Colonic mucosa (tissue), 4 donors: ENCODE results near the gene ORM2. TPM values are rescaled to one million over a fixed set of nuclear protein-coding genes. Genes with fewer than 3 reads are reported as not detected.

Experiments used
- DNase-seq: peaks from one replicate; pipeline ENCODE4 v3.0.0-alpha.2; 2020
- H3K27ac ChIP-seq: fragments of 200-600 bp; one replicate; pipeline ENCODE4 v1.8.0; 2021
- H3K27me3 ChIP-seq: fragments of 200-600 bp; one replicate; pipeline ENCODE4 v1.8.0; 2021
- H3K36me3 ChIP-seq: fragments of 200-600 bp; one replicate; pipeline ENCODE4 v1.8.0; 2021
- H3K4me1 ChIP-seq: fragments of 200-600 bp; one replicate; pipeline ENCODE4 v1.8.0; 2021; ENCODE audit warnings: mild to moderate bottlenecking
- H3K4me3 ChIP-seq: fragments of 200-600 bp; one replicate; pipeline ENCODE4 v1.8.0; 2021
- H3K9ac ChIP-seq, 2 donors: one replicate each; pipeline ENCODE4 v1.7.0; 2013; ENCODE audit warnings: control low read depth in 2 of 2, low read depth in 2 of 2, low read length in 2 of 2
- H3K9me3 ChIP-seq: fragments of 200-600 bp; one replicate; pipeline ENCODE4 v1.8.0; 2021
- intact Hi-C: fragments of 100-400 bp; cut with DNase I; formaldehyde crosslinking; loops from one replicate; pipeline ENCODE4 v1.14.1; 2022
- total RNA-seq, 2 donors: library from RNA; stranded (reverse); fragmentation: NEBNext Ultra II Directional in 1 of 2; extraction: Animal tissue kit (Norgen Biotek cat#: 25700) in 1 of 2; gene quantifications; one replicate each; pipeline ENCODE4 v1.2.1, GENCODE V29; 2021
- TF ChIP-seq, protein P1 (sequence below): fragments of 200-600 bp; IDR thresholded peaks from one replicate; pipeline ENCODE4 v1.8.0; 2022; ENCODE audit warnings: antibody characterized with exemption, mild to moderate bottlenecking
- donor health status: healthy.
- donor health status: DM: no; HTN: no; CAD: no.
- donor health status: DM: no; HTN: no; CAD: no.

Gene ORM2
- total RNA-seq, 2 donors from 2014 or later = 2.4 TPM; not detected in 1

DNA sequence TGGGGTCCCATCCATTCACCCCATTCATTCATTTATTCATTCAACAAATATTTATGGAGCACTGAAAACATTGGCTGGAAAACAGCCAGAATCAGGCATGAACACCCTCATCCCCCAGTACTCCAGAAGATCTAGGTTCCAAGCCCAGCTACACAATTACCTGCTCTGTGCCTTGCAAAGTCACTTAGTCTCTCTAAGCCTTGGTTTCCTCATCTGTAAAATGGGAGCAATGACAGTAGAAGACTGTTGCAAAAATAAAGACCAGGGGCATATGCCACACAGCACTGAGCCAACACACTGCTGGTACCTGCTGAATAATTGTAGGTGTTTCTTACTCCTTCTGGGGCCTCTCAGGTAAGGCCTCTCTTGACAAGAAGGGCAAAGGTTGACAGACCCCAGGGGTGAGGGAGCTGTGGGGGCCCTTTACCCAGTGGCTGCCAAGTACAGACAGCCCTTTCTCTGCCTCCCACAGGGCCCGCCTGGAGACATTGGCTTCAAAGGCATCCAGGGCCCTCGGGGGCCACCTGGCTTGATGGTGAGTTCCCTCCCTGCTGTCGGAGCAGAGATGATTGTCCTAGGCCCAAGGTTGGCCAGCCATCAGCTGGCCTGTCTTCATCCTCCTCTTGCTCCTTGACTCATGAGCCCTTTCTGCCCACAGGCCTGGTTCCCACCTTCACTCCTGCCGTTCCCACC is 29.4 kb upstream of the ORM2 start:
- no peak for DNase-seq
- Histone ChIP-seq H3K9me3 (no peaks in the 10 kb centered on the region), H3K9ac (no peak overlapping the region), H3K4me1 (no peaks in the 10 kb centered on the region), H3K27ac (no peak overlapping the region), H3K4me3 (no peak overlapping the region), H3K27me3 (no peaks in the 10 kb centered on the region), H3K36me3 (no peaks in the 10 kb centered on the region)
- TF ChIP-seq, protein P1, sequence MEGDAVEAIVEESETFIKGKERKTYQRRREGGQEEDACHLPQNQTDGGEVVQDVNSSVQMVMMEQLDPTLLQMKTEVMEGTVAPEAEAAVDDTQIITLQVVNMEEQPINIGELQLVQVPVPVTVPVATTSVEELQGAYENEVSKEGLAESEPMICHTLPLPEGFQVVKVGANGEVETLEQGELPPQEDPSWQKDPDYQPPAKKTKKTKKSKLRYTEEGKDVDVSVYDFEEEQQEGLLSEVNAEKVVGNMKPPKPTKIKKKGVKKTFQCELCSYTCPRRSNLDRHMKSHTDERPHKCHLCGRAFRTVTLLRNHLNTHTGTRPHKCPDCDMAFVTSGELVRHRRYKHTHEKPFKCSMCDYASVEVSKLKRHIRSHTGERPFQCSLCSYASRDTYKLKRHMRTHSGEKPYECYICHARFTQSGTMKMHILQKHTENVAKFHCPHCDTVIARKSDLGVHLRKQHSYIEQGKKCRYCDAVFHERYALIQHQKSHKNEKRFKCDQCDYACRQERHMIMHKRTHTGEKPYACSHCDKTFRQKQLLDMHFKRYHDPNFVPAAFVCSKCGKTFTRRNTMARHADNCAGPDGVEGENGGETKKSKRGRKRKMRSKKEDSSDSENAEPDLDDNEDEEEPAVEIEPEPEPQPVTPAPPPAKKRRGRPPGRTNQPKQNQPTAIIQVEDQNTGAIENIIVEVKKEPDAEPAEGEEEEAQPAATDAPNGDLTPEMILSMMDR = no peak
- intact Hi-C loops = no loop called here

DNA sequence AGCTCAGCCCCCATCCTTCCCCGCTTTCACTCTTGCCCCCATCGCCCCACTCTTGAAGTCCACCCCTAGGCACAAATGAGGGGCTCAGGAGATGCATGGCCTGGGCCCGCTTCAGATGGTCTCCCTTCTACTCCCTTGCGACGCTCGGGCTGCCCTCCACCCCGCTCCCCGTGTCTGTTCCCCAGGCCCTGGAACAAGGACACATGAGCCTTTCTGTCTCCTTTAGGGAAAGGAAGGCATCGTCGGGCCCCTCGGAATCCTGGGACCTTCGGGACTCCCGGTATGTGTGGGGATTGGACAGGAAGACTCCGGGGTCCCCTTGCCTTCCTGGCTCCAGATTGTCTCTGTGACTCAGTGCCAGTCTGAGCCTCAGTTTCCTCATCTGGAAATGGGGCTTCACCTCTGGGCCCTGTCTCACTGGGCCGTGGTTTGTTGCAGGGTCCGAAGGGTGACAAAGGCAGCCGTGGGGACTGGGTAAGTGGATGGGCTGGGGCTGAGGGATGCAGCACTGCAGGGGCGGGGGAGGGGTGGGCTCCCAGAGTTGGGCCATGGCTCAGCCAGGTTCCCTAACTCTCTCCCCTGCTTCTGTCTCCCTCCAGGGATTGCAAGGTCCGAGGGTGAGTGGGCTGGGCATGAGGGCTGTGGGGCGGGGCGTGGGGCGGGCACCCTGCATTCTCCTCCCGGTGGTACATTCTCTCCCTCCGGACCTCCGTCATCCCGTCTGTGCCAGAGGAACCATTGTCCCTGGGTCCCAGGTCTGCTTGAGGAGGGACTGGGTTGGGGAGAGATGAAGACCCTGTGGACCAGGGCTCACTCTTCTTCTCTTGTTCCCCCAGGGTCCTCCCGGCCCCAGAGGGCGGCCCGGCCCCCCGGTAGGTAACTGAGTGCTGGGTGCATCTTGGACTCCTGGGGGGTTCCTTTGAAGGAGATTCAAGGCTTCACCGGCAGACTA is 28.5 kb upstream of the ORM2 start:
- H3K36me3 ChIP-seq = no peaks in the 10 kb centered on the region

DNA sequence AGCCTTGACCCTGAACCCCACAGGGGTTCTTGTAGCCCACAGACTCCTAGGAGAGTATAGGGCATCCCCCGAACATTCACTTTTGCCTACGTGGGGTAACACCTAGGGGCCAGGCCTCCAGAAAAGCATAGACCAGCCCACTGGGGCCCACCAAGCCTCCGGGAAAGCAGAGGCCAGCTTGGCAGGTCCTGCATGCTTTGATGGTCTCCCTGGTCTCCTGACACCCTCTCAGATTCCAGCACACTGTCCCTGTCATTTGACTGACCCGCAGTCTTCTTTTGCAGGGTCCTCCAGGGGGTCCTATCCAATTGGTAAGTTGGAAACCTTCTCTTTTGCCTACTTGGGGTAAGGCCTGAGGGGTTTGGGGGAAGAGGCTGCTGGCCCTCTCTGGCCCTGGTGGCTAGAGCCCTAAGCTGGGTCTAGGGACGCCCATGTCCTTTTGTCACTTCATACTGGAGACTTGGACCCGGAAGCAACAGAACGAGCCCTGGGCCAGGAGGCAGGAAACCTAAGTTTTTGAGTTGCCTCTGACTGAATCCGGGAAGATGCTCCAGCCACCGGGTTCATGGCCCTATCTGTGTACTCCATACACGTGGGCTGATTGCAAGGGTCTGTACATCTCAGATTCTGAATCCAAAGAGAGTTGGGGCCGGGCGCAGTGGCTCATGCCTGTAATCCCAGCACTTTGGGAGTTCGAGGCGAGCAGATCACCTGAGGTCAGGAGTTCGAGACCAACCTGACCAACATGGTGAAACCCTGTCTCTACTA is 27.7 kb upstream of the ORM2 start:
- H3K9me3 ChIP-seq = no peaks in the 10 kb centered on the region
- no peak overlapping the region for H3K27ac ChIP-seq
- intact Hi-C loops = no loop called here
- H3K27me3 ChIP-seq = no peaks in the 10 kb centered on the region
- peak; percentile 14 for DNase-seq
- no peaks in the 10 kb centered on the region for H3K36me3 ChIP-seq
- H3K9ac ChIP-seq = no peak overlapping the region
- TF ChIP-seq, protein P1 = no peak
- no peaks in the 10 kb centered on the region for H3K4me1 ChIP-seq
- H3K4me3 ChIP-seq = no peak overlapping the region

More for the DNA sequence above, 28.5 kb upstream of the ORM2 start:
- intact Hi-C loops = no loop called here
- Histone ChIP-seq H3K4me3 (no peak overlapping the region), H3K27me3 (no peaks in the 10 kb centered on the region), H3K27ac (no peak overlapping the region), H3K9ac (no peak overlapping the region), H3K9me3 (no peaks in the 10 kb centered on the region), H3K4me1 (no peaks in the 10 kb centered on the region)
- DNase-seq = peak; percentile 6
- TF ChIP-seq, protein P1 = no peak

DNA sequence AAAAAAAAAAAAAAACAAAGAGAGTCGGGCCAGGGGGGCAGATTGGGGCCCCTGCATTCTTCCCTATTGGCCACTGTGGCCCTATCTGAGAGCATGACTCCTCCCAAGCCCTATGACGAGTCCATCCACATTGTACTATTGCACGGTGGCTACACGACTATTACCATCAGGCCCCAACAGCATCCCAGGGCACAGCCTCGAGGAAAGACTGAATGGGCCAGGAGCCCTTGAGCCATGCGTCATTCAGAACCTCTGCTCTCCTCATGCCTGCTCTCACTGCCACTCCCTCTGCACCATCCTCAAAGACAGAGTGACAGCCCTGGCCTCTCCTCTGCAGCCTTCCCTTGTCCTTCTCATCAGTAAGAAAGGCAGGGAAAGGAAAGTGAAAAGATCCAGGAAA is 26.9 kb upstream of the ORM2 start:
- intact Hi-C loops = no loop called here
- TF ChIP-seq, protein P1 = no peak
- Histone ChIP-seq H3K27me3 (no peaks in the 10 kb centered on the region), H3K9me3 (no peaks in the 10 kb centered on the region), H3K27ac (no peak overlapping the region), H3K9ac (no peak overlapping the region), H3K4me3 (no peak overlapping the region), H3K36me3 (no peaks in the 10 kb centered on the region), H3K4me1 (no peaks in the 10 kb centered on the region)
- DNase-seq = peak; percentile 4

DNA sequence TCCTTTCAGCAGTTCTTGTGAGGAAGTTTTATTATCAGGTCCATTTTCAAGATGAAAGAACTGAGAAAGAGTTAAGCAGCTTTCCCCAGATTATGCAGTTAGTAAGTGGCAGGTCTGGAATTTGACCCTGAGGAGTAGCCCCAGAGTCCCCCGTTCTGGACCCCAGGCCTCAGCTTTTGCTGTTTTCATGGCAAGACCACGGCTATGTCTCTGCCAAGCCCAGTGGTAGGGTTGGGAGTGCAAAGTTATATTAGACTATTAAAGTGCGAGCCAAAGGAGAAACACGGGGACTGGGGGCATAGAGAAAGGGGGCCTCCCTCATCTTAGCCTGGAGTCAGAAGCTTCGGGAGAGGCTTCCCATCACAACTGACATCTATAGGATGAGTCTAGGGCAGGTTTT is 26.1 kb upstream of the ORM2 start:
- Histone ChIP-seq H3K9me3 (no peaks in the 10 kb centered on the region), H3K4me3 (no peak overlapping the region), H3K27ac (no peak overlapping the region), H3K27me3 (no peaks in the 10 kb centered on the region), H3K36me3 (no peaks in the 10 kb centered on the region), H3K9ac (no peak overlapping the region), H3K4me1 (no peaks in the 10 kb centered on the region)
- intact Hi-C loops = no loop called here
- TF ChIP-seq, protein P1 = no peak
- peak; percentile 13 for DNase-seq
